ENCODE results near the gene CLRN3.

The CLRN3 gene

GRCh38 chr10:127919418-127920271 lies 26.9 kb upstream of the CLRN3 start:
- DNase-seq (ENCODE audit: low read depth in 2 of 2) = no peak

GRCh38 chr10:127918572-127918971 lies 25.8 kb upstream of the CLRN3 start:
- DNase-seq (ENCODE audit: low read depth in 2 of 2) = no peak

- no peak for DNase-seq (ENCODE audit: low read depth in 2 of 2)
Observed at GRCh38 chr10:127916826-127917225, 24.1 kb upstream of the CLRN3 start.

- no peak for DNase-seq (ENCODE audit: low read depth in 2 of 2)
Observed at GRCh38 chr10:127915324-127915723, 22.6 kb upstream of the CLRN3 start.

GRCh38 chr10:127913368-127913759 lies 20.6 kb upstream of the CLRN3 start:
- DNase-seq (ENCODE audit: low read depth in 2 of 2) = no peak

- DNase-seq (ENCODE audit: low read depth in 2 of 2) = no peak
Observed at GRCh38 chr10:127912607-127913367, 20.0 kb upstream of the CLRN3 start.

GRCh38 chr10:127911867-127912257 lies 19.1 kb upstream of the CLRN3 start:
- no peak for DNase-seq (ENCODE audit: low read depth in 2 of 2)

- DNase-seq (ENCODE audit: low read depth in 2 of 2) = no peak
Observed at GRCh38 chr10:127911218-127911866, 18.6 kb upstream of the CLRN3 start.

GRCh38 chr10:127910464-127910770 lies 17.7 kb upstream of the CLRN3 start:
- no peak for DNase-seq (ENCODE audit: low read depth in 2 of 2)

- DNase-seq (ENCODE audit: low read depth in 2 of 2) = no peak
Observed at GRCh38 chr10:127909716-127910463, 17.1 kb upstream of the CLRN3 start.

GRCh38 chr10:127908959-127909267 lies 16.2 kb upstream of the CLRN3 start:
- DNase-seq (ENCODE audit: low read depth in 2 of 2) = no peak

GRCh38 chr10:127908106-127908958 lies 15.6 kb upstream of the CLRN3 start:
- DNase-seq (ENCODE audit: low read depth in 2 of 2) = no peak

- no peak for DNase-seq (ENCODE audit: low read depth in 2 of 2)
Observed at GRCh38 chr10:127907411-127908105, 14.8 kb upstream of the CLRN3 start.

GRCh38 chr10:127906548-127907377 lies 14.0 kb upstream of the CLRN3 start, which contains the start of gene PTPRE:
TSS of gene PTPRE (plus strand) at chr10:127907103. CDS start at chr10:128040882, 133,779 bp downstream.
- DNase-seq (ENCODE audit: low read depth in 2 of 2) = peak; percentile 19 to 20

GRCh38 chr10:127905848-127906261 lies 13.1 kb upstream of the CLRN3 start:
- DNase-seq (ENCODE audit: low read depth in 2 of 2) = no peak

- no peak for DNase-seq (ENCODE audit: low read depth in 2 of 2)
Observed at GRCh38 chr10:127905001-127905847, 12.5 kb upstream of the CLRN3 start.

GRCh38 chr10:127904311-127905000 lies 11.7 kb upstream of the CLRN3 start:
- DNase-seq (ENCODE audit: low read depth in 2 of 2) = no peak

- no peak for DNase-seq (ENCODE audit: low read depth in 2 of 2)
Observed at GRCh38 chr10:127903789-127904188, 11.0 kb upstream of the CLRN3 start.
